CD4-positive, CD25-positive, alpha-beta regulatory T cell (primary cell): ENCODE data around the gene GINS1. TPM values are rescaled to one million over a fixed set of nuclear protein-coding genes. Genes with fewer than 3 reads are reported as not detected.

ENCODE experiments used
- ATAC-seq, 2 donors: fragments of 150-1000 bp; cut with Tn5 transposase; one replicate each; pipeline ENCODE4 v1.10.0; 2021; ENCODE audit warnings: low read depth in 2 of 2, moderate number of reproducible peaks in 2 of 2, moderate library complexity in 1 of 2
- DNase-seq, 3 donors: peaks; one replicate each; pipeline versions ENCODE4 v3.0.0 to v3.0.0-alpha.2; 2012 to 2022; ENCODE audit warnings: mixed read lengths in 1 of 3
- H3K27ac ChIP-seq: one replicate; pipeline ENCODE4 v1.7.0; 2013; ENCODE audit warnings: mild to moderate bottlenecking, low read length; ENCODE audit not compliant: insufficient read depth, poor library complexity, severe bottlenecking
- H3K27me3 ChIP-seq: one replicate; pipeline ENCODE4 v1.7.0; 2013; ENCODE audit warnings: low read length; ENCODE audit not compliant: control insufficient read depth, insufficient read depth
- H3K36me3 ChIP-seq: one replicate; pipeline ENCODE4 v1.7.0; 2013; ENCODE audit warnings: mild to moderate bottlenecking, low read length, moderate library complexity; ENCODE audit not compliant: control insufficient read depth, insufficient read depth
- H3K4me1 ChIP-seq: 2 replicates; pipeline ENCODE4 v1.7.0; 2013; ENCODE audit warnings: mild to moderate bottlenecking, low read length; ENCODE audit not compliant: insufficient read depth, control insufficient read depth, poor library complexity, severe bottlenecking
- H3K4me3 ChIP-seq: one replicate; pipeline ENCODE4 v1.7.0; 2013; ENCODE audit warnings: low read depth, mild to moderate bottlenecking, low read length, moderate library complexity
- H3K9me3 ChIP-seq, 2 experiments: 1 replicate in 1 of 2; 2 replicates in 1 of 2; pipeline ENCODE4 v1.7.0; 2013; ENCODE audit warnings: low read length in 2 of 2, mild to moderate bottlenecking in 1 of 2, moderate library complexity in 1 of 2; ENCODE audit not compliant: control insufficient read depth in 2 of 2
- H3K27ac Mint-ChIP-seq, 3 donors: one replicate each; pipeline ENCODE4 v1.8.0; 2020 to 2022; ENCODE audit warnings: mild to moderate bottlenecking in 3 of 3, mixed read lengths in 3 of 3, moderate library complexity in 2 of 3
- H3K27me3 Mint-ChIP-seq: one replicate; pipeline ENCODE4 v1.8.0; 2022; ENCODE audit warnings: mild to moderate bottlenecking, mixed read lengths
- H3K36me3 Mint-ChIP-seq: one replicate; pipeline ENCODE4 v1.8.0; 2020; ENCODE audit warnings: mixed read lengths
- H3K4me1 Mint-ChIP-seq, 4 donors: one replicate each; pipeline ENCODE4 v1.8.0; 2020 to 2022; ENCODE audit warnings: mixed read lengths in 4 of 4, mild to moderate bottlenecking in 1 of 4
- H3K4me3 Mint-ChIP-seq, 4 donors: one replicate each; pipeline ENCODE4 v1.8.0; 2020 to 2022; ENCODE audit warnings: mild to moderate bottlenecking in 4 of 4, mixed read lengths in 4 of 4, moderate library complexity in 3 of 4
- H3K9me3 Mint-ChIP-seq, 7 donors: one replicate each; pipeline ENCODE4 v1.8.0; 2020 to 2022; ENCODE audit warnings: mixed read lengths in 7 of 7, mild to moderate bottlenecking in 3 of 7, moderate library complexity in 2 of 7
- polyA plus RNA-seq, 4 donors: library from polyadenylated mRNA; unstranded; fragments of 300-500 nt; fragmentation: Illumina TruSeq; gene quantifications; one replicate each; pipeline ENCODE4 v1.2.3, GENCODE V29; 2021
- total RNA-seq: library from RNA; stranded (reverse); gene quantifications from one replicate; pipeline ENCODE4 v1.2.3, GENCODE V29; 2022

GINS1 gene
- total and polyA plus RNA-seq, 5 donors from 2014 or later: 0.54 to 1.8 (median 1.0) TPM

- H3K27me3 ChIP-seq: no peaks in the 10 kb centered on the region
- DNase-seq (no peak), ATAC-seq (no peak)
- H3K4me1 Mint-ChIP-seq: peaks cover 0 to 16% (median 6%) of the 10 kb centered on the region in 4 donors
- peaks cover 0 to 2% (median 0%) of the 10 kb centered on the region in 7 donors for H3K9me3 Mint-ChIP-seq
- H3K27ac Mint-ChIP-seq: no peak overlapping the region
- H3K4me3 Mint-ChIP-seq: no peak overlapping the region
- H3K36me3 ChIP-seq: no peaks in the 10 kb centered on the region
- H3K4me1 ChIP-seq: peaks cover 9% of the 10 kb centered on the region
- H3K36me3 Mint-ChIP-seq: no peaks in the 10 kb centered on the region
- H3K27me3 Mint-ChIP-seq: peaks cover 4% of the 10 kb centered on the region
- H3K27ac ChIP-seq: no peak overlapping the region
- H3K9me3 ChIP-seq: no peaks in the 10 kb centered on the region
- no peak overlapping the region for H3K4me3 ChIP-seq
Measured at GRCh38 chr20:25489221-25489871, 81.9 kb downstream of the GINS1 start.

DNA sequence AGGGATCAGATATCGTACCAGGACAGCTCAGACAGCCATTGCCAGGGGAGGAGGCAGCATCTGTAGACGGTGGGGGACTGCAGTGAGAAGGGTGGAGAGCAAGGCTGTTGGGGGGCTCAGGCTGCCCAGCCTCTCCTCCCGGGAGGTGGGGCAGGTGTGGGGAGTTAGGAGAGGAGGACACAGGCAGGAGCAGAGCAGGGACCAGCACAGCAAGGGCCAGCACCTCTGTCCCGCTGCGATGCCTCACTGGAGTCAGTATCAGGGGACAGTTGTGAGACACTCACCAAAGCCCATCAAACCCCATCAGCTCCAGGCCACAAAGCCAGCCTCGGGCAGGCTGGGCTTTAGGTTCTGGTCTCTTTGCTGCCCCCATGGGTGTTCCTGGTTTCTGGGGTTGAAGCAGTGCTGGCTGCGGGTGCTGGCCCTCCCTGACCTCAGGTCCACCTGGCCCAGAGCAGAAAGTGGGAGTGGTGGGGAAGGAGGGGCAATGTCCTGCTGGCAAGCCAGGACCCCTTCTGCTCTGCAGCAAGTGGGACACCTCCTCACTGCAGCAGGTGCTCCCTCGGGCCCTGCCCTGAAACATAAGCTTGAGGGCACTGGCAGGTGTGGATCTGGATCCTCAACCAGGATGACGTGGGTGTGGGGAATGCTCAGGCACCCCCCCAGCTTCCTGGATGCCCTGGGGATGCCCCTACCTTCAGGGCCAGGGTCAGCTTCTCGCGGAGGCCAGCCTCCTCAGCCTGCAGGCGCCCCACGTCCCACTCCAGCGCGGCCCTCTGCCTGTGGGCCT lies 83.4 kb downstream of the GINS1 start:
- H3K27ac Mint-ChIP-seq: no peak overlapping the region
- Histone ChIP-seq H3K9me3 (no peaks in the 10 kb centered on the region), H3K27me3 (no peaks in the 10 kb centered on the region), H3K4me3 (no peak overlapping the region), H3K4me1 (peaks cover under 1% of the 10 kb centered on the region), H3K27ac (no peak overlapping the region), H3K36me3 (no peaks in the 10 kb centered on the region)
- H3K9me3 Mint-ChIP-seq: peaks cover 0 to 2% (median 0%) of the 10 kb centered on the region in 7 donors
- no peak for ATAC-seq
- no peaks in the 10 kb centered on the region for H3K36me3 Mint-ChIP-seq
- peaks cover 0 to 5% (median 1%) of the 10 kb centered on the region in 4 donors for H3K4me1 Mint-ChIP-seq
- H3K27me3 Mint-ChIP-seq: peaks cover 4% of the 10 kb centered on the region
- no peak overlapping the region for H3K4me3 Mint-ChIP-seq
- DNase-seq: no peak

- H3K4me3 ChIP-seq: no peak overlapping the region
- Mint-ChIP-seq H3K4me3 (no peak overlapping the region), H3K36me3 (no peaks in the 10 kb centered on the region), H3K27ac (no peak overlapping the region), H3K27me3 (peaks cover under 1% of the 10 kb centered on the region), H3K9me3 (peaks cover 0 to 2% (median 0%) of the 10 kb centered on the region in 7 donors), H3K4me1 (peaks cover 0 to under 1% (median under 1%) of the 10 kb centered on the region in 4 donors)
- H3K9me3 ChIP-seq: no peaks in the 10 kb centered on the region
- no peaks in the 10 kb centered on the region for H3K27me3 ChIP-seq
- no peak overlapping the region for H3K27ac ChIP-seq
- H3K36me3 ChIP-seq: no peaks in the 10 kb centered on the region
- ATAC-seq: no peak
- H3K4me1 ChIP-seq: no peaks in the 10 kb centered on the region
- DNase-seq: no peak
Measured at GRCh38 chr20:25491446-25492038, 84.1 kb downstream of the GINS1 start.

- Histone ChIP-seq H3K27ac (no peak overlapping the region), H3K9me3 (no peaks in the 10 kb centered on the region), H3K27me3 (no peaks in the 10 kb centered on the region), H3K36me3 (no peaks in the 10 kb centered on the region), H3K4me3 (no peak overlapping the region), H3K4me1 (no peaks in the 10 kb centered on the region)
- peaks cover 0 to 2% (median 0%) of the 10 kb centered on the region in 7 donors for H3K9me3 Mint-ChIP-seq
- no peak overlapping the region for H3K27ac Mint-ChIP-seq
- ATAC-seq (no peak), DNase-seq (no peak)
- H3K4me1 Mint-ChIP-seq: no peaks in the 10 kb centered on the region
- no peak overlapping the region for H3K4me3 Mint-ChIP-seq
- H3K36me3 Mint-ChIP-seq: no peaks in the 10 kb centered on the region
- no peaks in the 10 kb centered on the region for H3K27me3 Mint-ChIP-seq
Measured at GRCh38 chr20:25493137-25493536, 85.7 kb downstream of the GINS1 start.

GRCh38 chr20:25493748-25494505 lies 86.5 kb downstream of the GINS1 start:
- no peaks in the 10 kb centered on the region for H3K27me3 Mint-ChIP-seq
- no peak for ATAC-seq

DNA sequence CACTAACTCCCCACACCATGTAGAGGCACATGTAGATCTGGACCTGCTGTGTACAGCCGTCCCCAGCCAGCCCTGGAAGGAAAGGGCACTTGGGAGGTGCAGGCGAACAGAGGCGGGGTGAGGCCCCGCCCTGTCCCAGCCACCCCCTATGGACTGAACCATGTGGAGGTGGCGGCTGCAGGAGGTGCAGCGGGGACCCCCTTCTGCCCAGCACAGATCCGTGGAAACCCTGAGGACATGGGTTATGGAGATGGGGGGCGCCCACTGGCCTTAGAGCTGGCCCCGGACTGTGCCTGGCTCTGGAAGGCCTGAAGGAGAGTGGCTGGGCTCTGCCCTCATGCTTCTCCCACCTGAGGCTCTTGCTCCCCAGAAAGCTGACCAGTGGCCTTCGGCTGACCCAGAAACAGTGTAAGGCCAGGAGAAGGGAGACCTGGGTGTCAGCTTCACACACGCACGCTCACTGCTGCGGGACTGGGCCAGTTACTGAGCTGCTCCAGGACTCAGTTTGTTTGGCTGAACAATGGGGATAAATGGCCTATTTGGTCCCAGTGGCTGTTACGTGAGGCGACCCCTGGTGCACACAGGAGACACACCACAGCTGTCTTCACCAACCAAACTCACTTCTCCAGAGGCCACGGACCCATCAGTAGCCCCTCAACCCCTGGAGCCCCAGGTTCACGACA lies 87.2 kb downstream of the GINS1 start:
- Histone ChIP-seq H3K4me3 (no peak overlapping the region), H3K9me3 (no peaks in the 10 kb centered on the region), H3K4me1 (no peaks in the 10 kb centered on the region), H3K36me3 (no peaks in the 10 kb centered on the region), H3K27ac (no peak overlapping the region), H3K27me3 (no peaks in the 10 kb centered on the region)
- Mint-ChIP-seq H3K4me3 (no peak overlapping the region), H3K27me3 (no peaks in the 10 kb centered on the region), H3K9me3 (peaks cover 0 to 2% (median 0%) of the 10 kb centered on the region in 7 donors), H3K27ac (no peak overlapping the region), H3K36me3 (no peaks in the 10 kb centered on the region), H3K4me1 (no peaks in the 10 kb centered on the region)
- ATAC-seq (no peak), DNase-seq (no peak)

More at GRCh38 chr20:25493748-25494505, 86.5 kb downstream of the GINS1 start:
- Mint-ChIP-seq H3K4me1 (no peaks in the 10 kb centered on the region), H3K9me3 (peaks cover 0 to 2% (median 0%) of the 10 kb centered on the region in 7 donors), H3K27ac (no peak overlapping the region), H3K4me3 (no peak overlapping the region), H3K36me3 (no peaks in the 10 kb centered on the region)
- H3K27me3 ChIP-seq: no peaks in the 10 kb centered on the region
- H3K4me3 ChIP-seq: no peak overlapping the region
- no peak overlapping the region for H3K27ac ChIP-seq
- no peaks in the 10 kb centered on the region for H3K9me3 ChIP-seq
- no peaks in the 10 kb centered on the region for H3K4me1 ChIP-seq
- no peak for DNase-seq
- no peaks in the 10 kb centered on the region for H3K36me3 ChIP-seq

DNA sequence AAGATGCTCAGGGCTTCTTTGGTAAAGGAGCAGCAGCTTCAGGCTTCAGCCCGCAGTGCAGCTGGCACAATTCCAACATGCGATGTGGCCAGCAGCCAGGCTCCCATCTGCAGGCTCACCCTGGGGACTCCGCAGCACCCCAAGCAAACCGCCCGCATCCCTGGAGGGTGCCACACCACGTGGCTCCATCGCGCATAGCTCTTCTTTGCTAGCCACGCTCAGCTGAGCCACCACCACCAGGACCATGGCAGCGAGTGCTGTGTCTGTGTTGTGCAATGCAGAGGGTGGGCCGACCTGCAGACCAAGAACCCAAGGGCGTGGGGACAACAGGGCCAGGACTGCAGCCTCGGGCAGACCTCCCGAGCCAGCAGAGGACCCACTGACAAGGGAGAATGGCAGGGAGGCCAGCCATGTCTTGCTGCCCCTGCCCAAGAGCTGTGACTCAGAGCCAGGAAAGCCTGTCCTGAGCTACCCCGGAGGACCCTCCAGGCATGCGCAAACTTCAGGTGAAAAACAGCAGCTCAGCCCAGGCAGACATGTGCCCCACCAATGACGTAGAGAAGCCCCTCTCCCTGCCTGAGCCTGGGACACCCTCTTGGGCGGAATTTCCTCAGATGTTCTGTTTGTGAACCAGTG lies 87.8 kb downstream of the GINS1 start:
- no peaks in the 10 kb centered on the region for H3K36me3 ChIP-seq
- no peaks in the 10 kb centered on the region for H3K27me3 ChIP-seq
- Mint-ChIP-seq H3K9me3 (peaks cover 0 to 2% (median 0%) of the 10 kb centered on the region in 7 donors), H3K27ac (no peak overlapping the region), H3K4me3 (no peak overlapping the region), H3K27me3 (no peaks in the 10 kb centered on the region), H3K36me3 (no peaks in the 10 kb centered on the region), H3K4me1 (no peaks in the 10 kb centered on the region)
- ATAC-seq (no peak), DNase-seq (no peak)
- H3K4me1 ChIP-seq: no peaks in the 10 kb centered on the region
- H3K4me3 ChIP-seq: no peak overlapping the region
- no peak overlapping the region for H3K27ac ChIP-seq
- H3K9me3 ChIP-seq: no peaks in the 10 kb centered on the region
